K562 (cell line): ENCODE data around the gene ST6GALNAC6.

ENCODE experiments used
- CBX5 ChIP-seq: IDR thresholded peaks from 2 replicates; pipeline ENCODE4 v1.6.1; 2014; ENCODE audit warnings: low read depth, borderline replicate concordance
- EZH2 ChIP-seq: IDR thresholded peaks from 2 replicates; pipeline ENCODE4 v1.6.1; 2012; ENCODE audit warnings: low read depth, mild to moderate bottlenecking, inconsistent platforms, low read length, borderline replicate concordance
- FIP1L1 ChIP-seq: fragments of 200-400 bp; formaldehyde crosslinking; IDR thresholded peaks from 2 replicates; pipeline ENCODE4 v1.6.1; 2018; ENCODE audit warnings: mild to moderate bottlenecking, low read depth, low read length; ENCODE audit not compliant: poor library complexity, severe bottlenecking
- HNRNPLL ChIP-seq: fragments of 200-400 bp; formaldehyde crosslinking; IDR thresholded peaks from 2 replicates; pipeline ENCODE4 v1.6.1; 2017; ENCODE audit warnings: low read length, low read depth, mild to moderate bottlenecking; ENCODE audit not compliant: poor library complexity, severe bottlenecking
- KLF6 ChIP-seq: fragments of 250-450 bp; sonication (Bioruptor Pico); IDR thresholded peaks from 2 replicates; pipeline ENCODE4 v1.4.0; 2020; ENCODE audit warnings: mild to moderate bottlenecking, moderate library complexity, borderline replicate concordance
- SMC3 ChIP-seq: conservative IDR thresholded peaks from 2 replicates; pipeline ENCODE4 v1.6.1; 2011; ENCODE audit warnings: low read depth, low read length, improper control_type of control experiment; ENCODE audit not compliant: insufficient read depth
- TAF1 ChIP-seq: IDR thresholded peaks from 2 replicates; pipeline ENCODE4 v1.6.1; 2011; ENCODE audit warnings: mild to moderate bottlenecking, low read length, moderate library complexity; ENCODE audit not compliant: insufficient read depth, control insufficient read depth, severe bottlenecking; ENCODE audit errors: extremely low read depth
- TFAM ChIP-seq: fragments of 250-450 bp; sonication (Bioruptor Pico); conservative IDR thresholded peaks from 2 replicates; pipeline ENCODE4 v1.5.0; 2021; ENCODE audit warnings: mild to moderate bottlenecking, moderate library complexity
- ZC3H11A ChIP-seq: IDR thresholded peaks from 2 replicates; pipeline ENCODE4 v1.6.1; 2012; ENCODE audit warnings: low read depth, low read length, improper control_type of control experiment
- ZNF77 ChIP-seq: fragments of 250-450 bp; sonication (Bioruptor Pico); IDR thresholded peaks from 2 replicates; pipeline ENCODE4 v1.5.0; 2020
- TF ChIP-seq, protein P1 (sequence below), 3 experiments: IDR thresholded peaks in 2 of 3; conservative IDR thresholded peaks in 1 of 3; 2 replicates each; pipeline ENCODE4 v1.5.1; 2011 to 2012; ENCODE audit warnings: low read length in 3 of 3, mild to moderate bottlenecking in 3 of 3, control low read depth in 2 of 3, improper control_type of control experiment in 1 of 3, inconsistent platforms in 1 of 3, low read depth in 1 of 3, mixed read lengths in 1 of 3, moderate library complexity in 1 of 3; ENCODE audit not compliant: insufficient read depth in 2 of 3
- TF ChIP-seq, protein P2 (sequence below): sonication (generic); formaldehyde crosslinking; IDR thresholded peaks from 2 replicates; pipeline ENCODE4 v1.8.0; 2022; ENCODE audit warnings: mild to moderate bottlenecking, low read depth, missing genetic modification reagents

DNA sequence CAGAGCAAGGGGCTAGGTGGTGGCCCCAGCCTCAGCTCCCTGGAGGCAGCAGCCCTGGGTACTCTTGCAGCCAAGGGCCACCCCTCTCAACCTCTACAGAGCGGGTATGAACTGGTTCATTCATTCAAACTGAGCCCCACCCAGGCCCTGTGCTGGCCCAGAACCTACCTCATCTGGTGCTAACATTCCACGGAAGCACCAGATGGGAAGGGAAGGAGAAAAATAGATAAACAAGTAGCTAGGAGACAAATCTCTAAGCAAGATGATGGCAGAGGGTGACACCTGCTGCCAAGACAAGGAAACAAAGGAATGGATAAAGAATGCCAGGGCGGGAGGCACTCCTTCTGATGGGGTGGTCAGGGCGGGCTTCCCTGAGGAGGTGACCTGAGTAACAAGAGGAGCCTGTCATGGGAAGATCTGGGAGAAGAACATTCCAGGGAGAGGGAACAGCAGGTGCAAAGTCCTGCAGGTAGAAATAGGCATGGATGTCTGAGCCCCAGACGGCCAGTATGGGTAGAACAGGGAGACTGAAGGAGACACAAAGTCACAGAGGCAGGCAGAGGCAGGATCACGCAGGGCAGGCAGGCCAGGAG is 11.3 kb upstream of the ST6GALNAC6 start:
- TF ChIP-seq KLF6, result no peak
- TF ChIP-seq, protein P1, sequence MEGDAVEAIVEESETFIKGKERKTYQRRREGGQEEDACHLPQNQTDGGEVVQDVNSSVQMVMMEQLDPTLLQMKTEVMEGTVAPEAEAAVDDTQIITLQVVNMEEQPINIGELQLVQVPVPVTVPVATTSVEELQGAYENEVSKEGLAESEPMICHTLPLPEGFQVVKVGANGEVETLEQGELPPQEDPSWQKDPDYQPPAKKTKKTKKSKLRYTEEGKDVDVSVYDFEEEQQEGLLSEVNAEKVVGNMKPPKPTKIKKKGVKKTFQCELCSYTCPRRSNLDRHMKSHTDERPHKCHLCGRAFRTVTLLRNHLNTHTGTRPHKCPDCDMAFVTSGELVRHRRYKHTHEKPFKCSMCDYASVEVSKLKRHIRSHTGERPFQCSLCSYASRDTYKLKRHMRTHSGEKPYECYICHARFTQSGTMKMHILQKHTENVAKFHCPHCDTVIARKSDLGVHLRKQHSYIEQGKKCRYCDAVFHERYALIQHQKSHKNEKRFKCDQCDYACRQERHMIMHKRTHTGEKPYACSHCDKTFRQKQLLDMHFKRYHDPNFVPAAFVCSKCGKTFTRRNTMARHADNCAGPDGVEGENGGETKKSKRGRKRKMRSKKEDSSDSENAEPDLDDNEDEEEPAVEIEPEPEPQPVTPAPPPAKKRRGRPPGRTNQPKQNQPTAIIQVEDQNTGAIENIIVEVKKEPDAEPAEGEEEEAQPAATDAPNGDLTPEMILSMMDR (IDR thresholded peaks at IDR 0.05 in 2 of 3, conservative IDR thresholded peaks at IDR 0.05 in 1 of 3; ENCODE audit: insufficient read depth in 2 of 3, low read depth in 1 of 3, low read length in 3 of 3), result peak; percentile 22 to 41 (median 26); a peak in 3 of 6 replicates
- TF ChIP-seq HNRNPLL, result no peak
- no peak for TF ChIP-seq FIP1L1
- no peak for TF ChIP-seq EZH2
- no peak for TF ChIP-seq TAF1
- TF ChIP-seq TFAM (CRISPR knock-in tag), result no peak
- TF ChIP-seq ZNF77, result no peak
- TF ChIP-seq SMC3, result no peak
- TF ChIP-seq, protein P2, sequence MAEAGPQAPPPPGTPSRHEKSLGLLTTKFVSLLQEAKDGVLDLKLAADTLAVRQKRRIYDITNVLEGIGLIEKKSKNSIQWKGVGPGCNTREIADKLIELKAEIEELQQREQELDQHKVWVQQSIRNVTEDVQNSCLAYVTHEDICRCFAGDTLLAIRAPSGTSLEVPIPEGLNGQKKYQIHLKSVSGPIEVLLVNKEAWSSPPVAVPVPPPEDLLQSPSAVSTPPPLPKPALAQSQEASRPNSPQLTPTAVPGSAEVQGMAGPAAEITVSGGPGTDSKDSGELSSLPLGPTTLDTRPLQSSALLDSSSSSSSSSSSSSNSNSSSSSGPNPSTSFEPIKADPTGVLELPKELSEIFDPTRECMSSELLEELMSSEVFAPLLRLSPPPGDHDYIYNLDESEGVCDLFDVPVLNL (CRISPR knock-in tag), result no peak
- TF ChIP-seq ZC3H11A, result no peak
- no peak for TF ChIP-seq CBX5
